K562 (cell line): ENCODE measurements around the gene TGM5. TPM values are rescaled to one million over a fixed set of nuclear protein-coding genes. Genes with fewer than 3 reads are reported as not detected.

Experiments
- FOSL1 ChIP-seq: fragments of 200-800 bp; sonication (Bioruptor generic); conservative IDR thresholded peaks from 2 replicates; pipeline ENCODE4 v1.6.1; 2016; ENCODE audit warnings: missing genetic modification characterization, missing compliant biosample characterization
- GTF3C2 ChIP-seq: IDR thresholded peaks from 3 replicates; pipeline ENCODE4 v1.6.1; 2011; ENCODE audit warnings: borderline replicate concordance, mild to moderate bottlenecking, moderate library complexity; ENCODE audit not compliant: insufficient read length; ENCODE audit errors: extremely low read depth
- KAT2B ChIP-seq: IDR thresholded peaks from one replicate; pipeline ENCODE4 v1.6.1; 2012; ENCODE audit warnings: low read depth, mild to moderate bottlenecking, control low read depth, inconsistent platforms, low read length, moderate library complexity
- KDM4B ChIP-seq, 2 experiments: fragments of 450-650 bp in 1 of 2; sonication (generic) in 1 of 2; IDR thresholded peaks; 2 replicates each; pipeline ENCODE4 v1.6.1; 2016 to 2017; ENCODE audit warnings: borderline replicate concordance in 2 of 2, antibody characterized with exemption in 1 of 2, low read depth in 1 of 2, mild to moderate bottlenecking in 1 of 2
- NKRF ChIP-seq: fragments of 450-650 bp; IDR thresholded peaks from 2 replicates; pipeline ENCODE4 v1.6.1; 2016; ENCODE audit warnings: borderline replicate concordance
- RBM15 ChIP-seq: fragments of 200-400 bp; formaldehyde crosslinking; IDR thresholded peaks from 2 replicates; pipeline ENCODE4 v1.6.1; 2018; ENCODE audit warnings: mild to moderate bottlenecking, low read length, moderate library complexity; ENCODE audit not compliant: insufficient read depth
- ZNF318 ChIP-seq, 2 experiments: fragments of 450-650 bp; IDR thresholded peaks; 2 replicates each; pipeline ENCODE4 v1.6.1; 2016; ENCODE audit warnings: mild to moderate bottlenecking in 2 of 2, borderline replicate concordance in 1 of 2, low read depth in 1 of 2, moderate library complexity in 1 of 2
- ZNF699 ChIP-seq: fragments of 250-450 bp; sonication (Bioruptor Pico); IDR thresholded peaks from 2 replicates; pipeline ENCODE4 v1.8.0; 2021; ENCODE audit warnings: mild to moderate bottlenecking, moderate library complexity; ENCODE audit not compliant: insufficient replicate concordance
- polyA plus RNA-seq, 8 experiments: library from polyadenylated mRNA; depleted of rRNA in 4 of 8; stranded (reverse) in 5 of 8; unstranded in 3 of 8; fragments of >200 nt; fragmentation: Nextera tagmentation in 2 of 8; fragmentation: Illumina TruSeq in 1 of 8; extraction: Ambion mirVana in 2 of 8; extraction: Trizol in 1 of 8; gene quantifications; 2 replicates each; pipeline versions ENCODE4 v1.2.1 to v1.2.3, GENCODE V29; 2011 to 2014; ENCODE audit warnings: inconsistent platforms in 1 of 8, missing spikeins in 1 of 8
- total RNA-seq, 7 experiments: library from RNA; depleted of rRNA in 6 of 7; stranded (reverse); fragments of >200 nt in 6 of 7; fragmentation: Illumina TruSeq in 2 of 7; extraction: Trizol in 2 of 7; gene quantifications; 2 replicates each; pipeline versions ENCODE4 v1.2.1 to v1.2.3, GENCODE V29; 2011 to 2021; ENCODE audit warnings: low replicate concordance in 1 of 7
- TF ChIP-seq, protein P1 (sequence below): sonication (generic); formaldehyde crosslinking; IDR thresholded peaks from 2 replicates; pipeline ENCODE4 v1.8.1; 2022; ENCODE audit warnings: missing genetic modification reagents
- TF ChIP-seq, protein P2 (sequence below): fragments of 450-650 bp; conservative IDR thresholded peaks from 2 replicates; pipeline ENCODE4 v1.6.1; 2016; ENCODE audit warnings: missing genetic modification characterization, low read depth, mild to moderate bottlenecking, control low read depth, missing compliant biosample characterization

The TGM5 gene
- total and polyA plus RNA-seq, 9 of the 15 experiments (the other 6 are each of a cell fraction or from before 2014, with no cell fraction given): 0.03 to 0.10 (median 0.07) TPM; not detected in 6

- TF ChIP-seq ZNF318 (IDR thresholded peaks at IDR 0.05; ENCODE audit: borderline replicate concordance in 1 of 2, low read depth in 1 of 2): no peak
- no peak for TF ChIP-seq FOSL1 (tag)
- TF ChIP-seq, protein P1, sequence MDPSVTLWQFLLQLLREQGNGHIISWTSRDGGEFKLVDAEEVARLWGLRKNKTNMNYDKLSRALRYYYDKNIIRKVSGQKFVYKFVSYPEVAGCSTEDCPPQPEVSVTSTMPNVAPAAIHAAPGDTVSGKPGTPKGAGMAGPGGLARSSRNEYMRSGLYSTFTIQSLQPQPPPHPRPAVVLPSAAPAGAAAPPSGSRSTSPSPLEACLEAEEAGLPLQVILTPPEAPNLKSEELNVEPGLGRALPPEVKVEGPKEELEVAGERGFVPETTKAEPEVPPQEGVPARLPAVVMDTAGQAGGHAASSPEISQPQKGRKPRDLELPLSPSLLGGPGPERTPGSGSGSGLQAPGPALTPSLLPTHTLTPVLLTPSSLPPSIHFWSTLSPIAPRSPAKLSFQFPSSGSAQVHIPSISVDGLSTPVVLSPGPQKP (CRISPR knock-in tag): no peak
- TF ChIP-seq, protein P2, sequence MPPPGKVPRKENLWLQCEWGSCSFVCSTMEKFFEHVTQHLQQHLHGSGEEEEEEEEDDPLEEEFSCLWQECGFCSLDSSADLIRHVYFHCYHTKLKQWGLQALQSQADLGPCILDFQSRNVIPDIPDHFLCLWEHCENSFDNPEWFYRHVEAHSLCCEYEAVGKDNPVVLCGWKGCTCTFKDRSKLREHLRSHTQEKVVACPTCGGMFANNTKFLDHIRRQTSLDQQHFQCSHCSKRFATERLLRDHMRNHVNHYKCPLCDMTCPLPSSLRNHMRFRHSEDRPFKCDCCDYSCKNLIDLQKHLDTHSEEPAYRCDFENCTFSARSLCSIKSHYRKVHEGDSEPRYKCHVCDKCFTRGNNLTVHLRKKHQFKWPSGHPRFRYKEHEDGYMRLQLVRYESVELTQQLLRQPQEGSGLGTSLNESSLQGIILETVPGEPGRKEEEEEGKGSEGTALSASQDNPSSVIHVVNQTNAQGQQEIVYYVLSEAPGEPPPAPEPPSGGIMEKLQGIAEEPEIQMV (tag): no peak
- no peak for TF ChIP-seq KAT2B
- TF ChIP-seq KDM4B (IDR thresholded peaks at IDR 0.05; ENCODE audit: borderline replicate concordance in 2 of 2, low read depth in 1 of 2): no peak
- no peak for TF ChIP-seq GTF3C2
- TF ChIP-seq NKRF: no peak
- no peak for TF ChIP-seq RBM15
- TF ChIP-seq ZNF699 (CRISPR knock-in tag): no peak
Observed at GRCh38 chr15:43285609-43286037, 18.9 kb upstream of the TGM5 start (continued).
